Measurements from ENCODE around the gene NUDT6.
"Not testable (repeated sequence)": the region's sequence is repeated elsewhere in the genome, so short reads cannot be mapped to it uniquely, and the experiment has no call there.

The NUDT6 gene

DNA sequence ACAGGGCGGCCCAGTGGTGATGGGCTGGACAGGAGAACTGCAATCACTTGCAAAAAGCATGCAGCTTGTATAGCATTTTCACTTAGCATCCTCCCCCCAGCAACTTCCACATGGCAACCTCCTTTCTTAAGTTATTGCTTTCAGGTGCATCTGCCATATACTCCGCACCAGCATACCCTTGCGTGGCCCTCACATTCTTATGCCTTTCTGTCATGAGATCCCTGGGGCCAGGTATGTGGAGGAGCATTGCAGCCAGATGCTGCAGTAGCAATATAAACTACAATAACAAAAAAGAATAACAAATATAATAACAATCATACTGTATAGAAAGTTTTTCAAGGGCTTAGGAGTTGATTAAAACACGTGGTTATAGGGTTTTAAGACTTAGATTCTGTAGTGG lies 26.3 kb upstream of the NUDT6 start:
- Mint-ChIP-seq H3K9me3 (peaks cover 6% of the 10 kb centered on the region), H3K27ac (no peak overlapping the region), H3K36me3 (ENCODE audit: low read depth) (peaks cover 72% of the 10 kb centered on the region), H3K4me1 (no peaks in the 10 kb centered on the region), H3K4me3 (no peak overlapping the region), H3K27me3 (ENCODE audit: low read depth) (no peaks in the 10 kb centered on the region)
- TF ChIP-seq, protein P1, sequence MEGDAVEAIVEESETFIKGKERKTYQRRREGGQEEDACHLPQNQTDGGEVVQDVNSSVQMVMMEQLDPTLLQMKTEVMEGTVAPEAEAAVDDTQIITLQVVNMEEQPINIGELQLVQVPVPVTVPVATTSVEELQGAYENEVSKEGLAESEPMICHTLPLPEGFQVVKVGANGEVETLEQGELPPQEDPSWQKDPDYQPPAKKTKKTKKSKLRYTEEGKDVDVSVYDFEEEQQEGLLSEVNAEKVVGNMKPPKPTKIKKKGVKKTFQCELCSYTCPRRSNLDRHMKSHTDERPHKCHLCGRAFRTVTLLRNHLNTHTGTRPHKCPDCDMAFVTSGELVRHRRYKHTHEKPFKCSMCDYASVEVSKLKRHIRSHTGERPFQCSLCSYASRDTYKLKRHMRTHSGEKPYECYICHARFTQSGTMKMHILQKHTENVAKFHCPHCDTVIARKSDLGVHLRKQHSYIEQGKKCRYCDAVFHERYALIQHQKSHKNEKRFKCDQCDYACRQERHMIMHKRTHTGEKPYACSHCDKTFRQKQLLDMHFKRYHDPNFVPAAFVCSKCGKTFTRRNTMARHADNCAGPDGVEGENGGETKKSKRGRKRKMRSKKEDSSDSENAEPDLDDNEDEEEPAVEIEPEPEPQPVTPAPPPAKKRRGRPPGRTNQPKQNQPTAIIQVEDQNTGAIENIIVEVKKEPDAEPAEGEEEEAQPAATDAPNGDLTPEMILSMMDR (IDR thresholded peaks at IDR 0.05; ENCODE audit: unreplicated experiment in 3 of 3) = no peak

DNA sequence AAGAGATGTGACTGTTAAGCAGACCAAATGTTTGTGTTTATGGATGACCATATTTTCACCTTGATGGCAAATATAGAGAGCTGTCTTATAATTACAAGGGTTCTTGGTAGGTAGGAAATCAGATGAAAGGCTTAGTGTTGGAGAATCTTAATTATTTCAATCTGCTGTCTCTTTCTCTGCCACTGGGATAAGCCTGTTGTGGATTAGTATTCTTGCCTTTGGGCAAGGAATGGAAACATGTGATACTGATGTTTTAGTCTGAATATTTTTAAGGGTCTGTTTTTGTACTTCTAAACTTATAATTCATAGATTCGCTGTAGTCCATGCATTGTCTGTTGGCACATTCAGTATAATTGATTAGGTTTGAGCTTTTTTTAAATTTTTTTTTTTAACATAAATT lies 23.7 kb upstream of the NUDT6 start:
- Mint-ChIP-seq H3K27me3 (ENCODE audit: low read depth) (no peaks in the 10 kb centered on the region), H3K4me1 (no peaks in the 10 kb centered on the region), H3K27ac (no peak overlapping the region), H3K9me3 (peaks cover 10% of the 10 kb centered on the region), H3K4me3 (no peak overlapping the region), H3K36me3 (ENCODE audit: low read depth) (peaks cover 67% of the 10 kb centered on the region)
- TF ChIP-seq, protein P1 (IDR thresholded peaks at IDR 0.05; ENCODE audit: unreplicated experiment in 3 of 3) = no peak

DNA sequence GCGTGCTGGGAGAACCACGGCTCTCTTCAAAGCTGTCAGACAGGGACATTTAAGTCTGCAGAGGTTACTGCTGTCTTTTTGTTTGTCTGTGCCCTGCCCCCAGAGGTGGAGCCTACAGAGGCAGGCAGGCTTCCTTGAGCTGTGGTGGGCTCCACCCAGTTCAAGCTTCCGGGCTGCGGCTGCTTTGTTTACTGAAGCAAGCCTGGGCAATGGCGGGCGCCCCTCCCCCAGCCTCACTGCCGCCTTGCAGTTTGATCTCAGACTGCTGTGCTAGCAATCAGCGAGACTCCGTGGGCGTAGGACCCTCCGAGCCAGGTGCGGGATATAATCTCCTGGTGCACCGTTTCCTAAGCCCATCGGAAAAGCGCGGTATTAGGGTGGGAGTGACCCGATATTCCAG lies 22.7 kb upstream of the NUDT6 start:
- H3K36me3 Mint-ChIP-seq (ENCODE audit: low read depth) = peaks cover 64% of the 10 kb centered on the region
- not testable (repeated sequence) for H3K27me3 Mint-ChIP-seq (ENCODE audit: low read depth); H3K4me3 Mint-ChIP-seq; H3K4me1 Mint-ChIP-seq; H3K27ac Mint-ChIP-seq
- H3K9me3 Mint-ChIP-seq = peaks cover 10% of the 10 kb centered on the region

DNA sequence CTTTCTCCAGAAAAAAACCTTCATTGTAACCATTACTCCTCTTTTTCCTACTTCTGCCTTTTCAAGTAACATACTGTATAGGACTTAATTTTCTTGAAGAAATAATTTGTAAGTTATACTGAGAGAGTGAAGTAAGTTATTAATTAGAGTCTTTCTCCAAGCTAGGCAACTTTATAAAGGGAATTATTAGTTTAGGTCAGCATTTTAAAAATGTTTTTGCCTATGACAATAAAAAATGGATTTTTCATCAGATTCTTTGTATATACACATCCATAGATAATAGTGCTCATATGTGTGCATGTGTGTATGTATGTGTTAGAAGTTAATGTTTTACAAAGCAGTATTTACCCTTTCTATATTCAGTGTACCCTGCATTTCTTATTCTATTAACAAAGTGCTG lies 10.4 kb upstream of the NUDT6 start:
- Mint-ChIP-seq H3K9me3 (no peaks in the 10 kb centered on the region), H3K4me3 (no peak overlapping the region), H3K4me1 (no peaks in the 10 kb centered on the region), H3K36me3 (ENCODE audit: low read depth) (peaks cover 20% of the 10 kb centered on the region), H3K27me3 (ENCODE audit: low read depth) (no peaks in the 10 kb centered on the region), H3K27ac (no peak overlapping the region)
- TF ChIP-seq, protein P1 (IDR thresholded peaks at IDR 0.05; ENCODE audit: unreplicated experiment in 3 of 3) = no peak

DNA sequence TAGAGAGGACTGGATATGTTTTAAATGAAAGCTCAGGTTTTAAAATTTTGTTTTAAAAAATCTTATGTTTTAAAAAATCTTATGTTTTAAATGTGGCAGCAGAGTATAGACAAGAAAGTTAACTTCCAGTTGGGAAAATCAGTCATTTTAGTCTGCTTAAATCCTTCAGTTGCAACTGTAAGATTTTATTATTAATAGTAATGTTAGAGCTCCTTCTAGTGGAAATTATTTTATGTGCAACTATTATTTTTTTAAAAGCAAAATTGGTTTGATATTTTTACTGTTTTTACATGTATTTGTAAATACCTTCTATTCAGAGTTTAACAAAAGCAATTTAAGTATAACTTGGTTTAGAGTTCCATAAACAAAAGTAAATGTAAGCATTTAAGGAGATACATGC lies 8.5 kb upstream of the NUDT6 start:
- Mint-ChIP-seq H3K27me3 (ENCODE audit: low read depth) (no peaks in the 10 kb centered on the region), H3K9me3 (no peaks in the 10 kb centered on the region), H3K36me3 (ENCODE audit: low read depth) (peaks cover 14% of the 10 kb centered on the region), H3K4me1 (no peaks in the 10 kb centered on the region), H3K4me3 (no peak overlapping the region), H3K27ac (no peak overlapping the region)
- TF ChIP-seq, protein P1 (IDR thresholded peaks at IDR 0.05; ENCODE audit: unreplicated experiment in 3 of 3) = peak; percentile 43 to 68 (median 48)

DNA sequence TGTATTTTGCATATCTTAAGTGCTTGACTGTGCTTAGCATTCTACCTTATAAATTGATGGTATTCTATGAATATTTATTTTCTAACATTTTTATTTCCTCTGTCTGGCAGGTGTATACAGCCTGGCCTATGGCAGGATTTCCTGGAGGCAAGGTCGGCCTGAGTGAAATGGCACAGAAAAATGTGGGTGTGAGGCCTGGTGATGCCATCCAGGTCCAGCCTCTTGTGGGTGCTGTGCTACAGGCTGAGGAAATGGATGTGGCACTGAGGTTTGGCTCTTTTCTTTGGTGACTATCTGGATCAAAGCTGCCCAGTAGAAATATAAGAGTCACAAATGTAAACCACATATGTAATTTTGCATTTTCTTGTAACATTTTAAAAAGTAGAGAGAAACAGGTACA lies 6.5 kb upstream of the NUDT6 start:
- no peak overlapping the region for H3K27ac Mint-ChIP-seq
- H3K9me3 Mint-ChIP-seq = no peaks in the 10 kb centered on the region
- H3K4me1 Mint-ChIP-seq = no peaks in the 10 kb centered on the region
- no peak overlapping the region for H3K4me3 Mint-ChIP-seq
- TF ChIP-seq, protein P1 (IDR thresholded peaks at IDR 0.05; ENCODE audit: unreplicated experiment in 3 of 3) = no peak
- no peaks in the 10 kb centered on the region for H3K27me3 Mint-ChIP-seq (ENCODE audit: low read depth)
- H3K36me3 Mint-ChIP-seq (ENCODE audit: low read depth) = peaks cover 5% of the 10 kb centered on the region
